Keratinocyte (primary cell): ENCODE measurements around the gene SSTR5. TPM values are rescaled to one million over a fixed set of nuclear protein-coding genes. Genes with fewer than 3 reads are reported as not detected.
"Not testable (repeated sequence)": the region's sequence is repeated elsewhere in the genome, so short reads cannot be mapped to it uniquely, and the experiment has no call there.

ENCODE experiments used
- DNase-seq: peaks from one replicate; pipeline ENCODE4 v3.0.0-alpha.2; 2011; ENCODE audit warnings: low read depth, missing footprints, low spot score
- FAIRE-seq: peaks from 2 replicates; lab custom pipeline; 2011; peaks lifted over from hg19 to GRCh38; lab: Jason Lieb, UNC
- H2AFZ ChIP-seq: 2 replicates; pipeline ENCODE4 v1.6.0; 2012; ENCODE audit warnings: low read length, control low read depth, inconsistent platforms; ENCODE audit not compliant: control insufficient read depth
- H3K27ac ChIP-seq: 2 replicates; pipeline ENCODE4 v1.5.1; 2011; ENCODE audit warnings: low read length; ENCODE audit not compliant: control insufficient read depth, insufficient read depth
- H3K27me3 ChIP-seq: 3 replicates; pipeline ENCODE4 v1.6.0; 2011; ENCODE audit warnings: low read length; ENCODE audit not compliant: control insufficient read depth, insufficient read depth; ENCODE audit errors: extremely low read depth
- H3K36me3 ChIP-seq, 2 experiments: 2 replicates in 1 of 2; 3 replicates in 1 of 2; pipeline ENCODE4 v1.5.1; 2011; ENCODE audit warnings: low read length in 2 of 2, mild to moderate bottlenecking in 1 of 2; ENCODE audit not compliant: control insufficient read depth in 2 of 2, insufficient read depth in 2 of 2; ENCODE audit errors: extremely low read depth in 1 of 2
- H3K4me1 ChIP-seq: 3 replicates; pipeline ENCODE4 v1.5.1; 2011; ENCODE audit warnings: low read length; ENCODE audit not compliant: control insufficient read depth, insufficient read depth; ENCODE audit errors: extremely low read depth
- H3K4me2 ChIP-seq: 3 replicates; pipeline ENCODE4 v1.6.0; 2011; ENCODE audit warnings: low read depth, low read length; ENCODE audit not compliant: control insufficient read depth, insufficient read depth; ENCODE audit errors: extremely low read depth
- H3K4me3 ChIP-seq, 3 experiments: fragments of 200-600 bp in 1 of 3; sonication (generic) in 1 of 3; 2 replicates in 2 of 3; 3 replicates in 1 of 3; pipeline ENCODE4 v1.5.1; 2011 to 2016; ENCODE audit warnings: low read length in 3 of 3, mild to moderate bottlenecking in 3 of 3, control low read depth in 2 of 3, inconsistent platforms in 1 of 3, low read depth in 1 of 3, mixed read lengths in 1 of 3, mixed run types in 1 of 3, moderate library complexity in 1 of 3; ENCODE audit not compliant: control insufficient read depth in 2 of 3, insufficient read depth in 2 of 3; ENCODE audit errors: extremely low read depth in 1 of 3
- H3K79me2 ChIP-seq: 2 replicates; pipeline ENCODE4 v1.6.0; 2012; ENCODE audit warnings: low read length; ENCODE audit not compliant: control insufficient read depth, insufficient read depth
- H3K9ac ChIP-seq: 3 replicates; pipeline ENCODE4 v1.6.0; 2011; ENCODE audit warnings: low read length; ENCODE audit not compliant: control insufficient read depth, insufficient read depth; ENCODE audit errors: extremely low read depth
- H3K9me1 ChIP-seq: 3 replicates; pipeline ENCODE4 v1.6.0; 2011; ENCODE audit warnings: low read length; ENCODE audit not compliant: control insufficient read depth, insufficient read depth; ENCODE audit errors: extremely low read depth
- H3K9me3 ChIP-seq: 2 replicates; pipeline ENCODE4 v1.5.1; 2012; ENCODE audit warnings: low read depth, low read length; ENCODE audit not compliant: control insufficient read depth
- H4K20me1 ChIP-seq: 3 replicates; pipeline ENCODE4 v1.6.0; 2011; ENCODE audit warnings: low read length; ENCODE audit not compliant: control insufficient read depth, insufficient read depth; ENCODE audit errors: extremely low read depth
- EZH2 ChIP-seq: IDR thresholded peaks from one replicate; pipeline ENCODE4 v1.6.1; 2012; ENCODE audit warnings: inconsistent platforms, mild to moderate bottlenecking, low read length, moderate library complexity
- dilution Hi-C: fragments of 300-500 bp; cut with MboI; formaldehyde crosslinking; loops from one replicate; pipeline ENCODE4 v1.7.0; 2020; ENCODE audit warnings: low sequenced_read_pairs; ENCODE audit not compliant: extremely low pct_ligation_motif_present
- polyA plus RNA-seq, 5 experiments: library from polyadenylated mRNA; depleted of rRNA in 3 of 5; stranded (reverse) in 3 of 5; stranded (forward) in 1 of 5; unstranded in 1 of 5; fragments of >200 nt; gene quantifications; 1 replicate in 1 of 5; 2 replicates in 3 of 5; 3 replicates in 1 of 5; pipeline versions ENCODE4 v1.2.1 to v1.2.3, GENCODE V29; 2011 to 2012; ENCODE audit warnings: missing spikeins in 2 of 5, low read depth in 1 of 5, low replicate concordance in 1 of 5
- TF ChIP-seq, protein P1 (sequence below), 3 experiments: IDR thresholded peaks in 1 of 3; conservative IDR thresholded peaks in 1 of 3; optimal IDR thresholded peaks in 1 of 3; 2 replicates in 2 of 3; 3 replicates in 1 of 3; pipeline versions ENCODE3 to v1.5.1; 2011; ENCODE audit warnings: low read length in 3 of 3, mild to moderate bottlenecking in 3 of 3, moderate library complexity in 2 of 3, control low read depth in 1 of 3, inconsistent platforms in 1 of 3; ENCODE audit not compliant: insufficient read depth in 2 of 3; ENCODE audit errors: extremely low read depth in 1 of 3

The SSTR5 gene
- polyA plus RNA-seq, 1 donor (not counting 4 experiments of a cell fraction or from before 2014, with no cell fraction given), result not detected

DNA sequence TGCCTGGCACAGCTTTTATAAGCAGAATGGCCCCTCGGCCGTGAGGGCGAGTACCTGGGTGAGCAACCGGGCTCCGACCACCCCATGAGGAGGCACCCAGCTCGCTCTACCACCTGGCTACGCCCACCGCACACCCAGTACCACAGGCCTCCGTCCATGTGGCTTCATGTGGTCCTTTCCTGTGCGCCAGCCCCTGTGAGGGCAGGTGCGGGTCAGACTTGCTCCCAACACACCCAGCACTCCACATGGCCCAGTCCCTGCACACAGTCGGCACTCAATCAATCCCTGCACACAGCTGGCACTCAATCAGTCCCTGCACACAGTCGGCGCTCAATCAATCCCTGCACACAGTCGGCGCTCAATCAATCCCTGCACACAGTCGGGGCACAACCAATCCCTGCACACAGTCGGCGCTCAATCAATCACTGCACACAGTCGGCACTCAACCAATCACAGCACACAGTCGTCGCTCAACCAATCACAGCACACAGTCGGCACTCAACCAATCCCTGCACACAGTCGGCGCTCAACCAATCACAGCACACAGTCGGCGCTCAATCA lies 19.5 kb downstream of the SSTR5 start:
- Histone ChIP-seq H3K36me3 (no peaks in the 10 kb centered on the region), H3K4me2 (no peak overlapping the region), H3K27ac (no peak overlapping the region), H4K20me1 (no peaks in the 10 kb centered on the region), H2AFZ (no peak overlapping the region), H3K4me3 (no peak overlapping the region), H3K4me1 (no peaks in the 10 kb centered on the region), H3K27me3 (peaks cover 26% of the 10 kb centered on the region), H3K9ac (no peak overlapping the region), H3K9me3 (peaks cover 4% of the 10 kb centered on the region), H3K79me2 (no peaks in the 10 kb centered on the region), H3K9me1 (no peaks in the 10 kb centered on the region)
- TF ChIP-seq, protein P1, sequence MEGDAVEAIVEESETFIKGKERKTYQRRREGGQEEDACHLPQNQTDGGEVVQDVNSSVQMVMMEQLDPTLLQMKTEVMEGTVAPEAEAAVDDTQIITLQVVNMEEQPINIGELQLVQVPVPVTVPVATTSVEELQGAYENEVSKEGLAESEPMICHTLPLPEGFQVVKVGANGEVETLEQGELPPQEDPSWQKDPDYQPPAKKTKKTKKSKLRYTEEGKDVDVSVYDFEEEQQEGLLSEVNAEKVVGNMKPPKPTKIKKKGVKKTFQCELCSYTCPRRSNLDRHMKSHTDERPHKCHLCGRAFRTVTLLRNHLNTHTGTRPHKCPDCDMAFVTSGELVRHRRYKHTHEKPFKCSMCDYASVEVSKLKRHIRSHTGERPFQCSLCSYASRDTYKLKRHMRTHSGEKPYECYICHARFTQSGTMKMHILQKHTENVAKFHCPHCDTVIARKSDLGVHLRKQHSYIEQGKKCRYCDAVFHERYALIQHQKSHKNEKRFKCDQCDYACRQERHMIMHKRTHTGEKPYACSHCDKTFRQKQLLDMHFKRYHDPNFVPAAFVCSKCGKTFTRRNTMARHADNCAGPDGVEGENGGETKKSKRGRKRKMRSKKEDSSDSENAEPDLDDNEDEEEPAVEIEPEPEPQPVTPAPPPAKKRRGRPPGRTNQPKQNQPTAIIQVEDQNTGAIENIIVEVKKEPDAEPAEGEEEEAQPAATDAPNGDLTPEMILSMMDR (optimal IDR thresholded peaks at IDR 0.05 in 1 of 3, IDR thresholded peaks at IDR 0.05 in 1 of 3, conservative IDR thresholded peaks at IDR 0.05 in 1 of 3; ENCODE audit: extremely low read depth in 1 of 3, insufficient read depth in 2 of 3, low read length in 3 of 3), result no peak
- no peak for TF ChIP-seq EZH2
- no peak for FAIRE-seq
- DNase-seq, result no peak
- dilution Hi-C loops, result no loop called here

DNA sequence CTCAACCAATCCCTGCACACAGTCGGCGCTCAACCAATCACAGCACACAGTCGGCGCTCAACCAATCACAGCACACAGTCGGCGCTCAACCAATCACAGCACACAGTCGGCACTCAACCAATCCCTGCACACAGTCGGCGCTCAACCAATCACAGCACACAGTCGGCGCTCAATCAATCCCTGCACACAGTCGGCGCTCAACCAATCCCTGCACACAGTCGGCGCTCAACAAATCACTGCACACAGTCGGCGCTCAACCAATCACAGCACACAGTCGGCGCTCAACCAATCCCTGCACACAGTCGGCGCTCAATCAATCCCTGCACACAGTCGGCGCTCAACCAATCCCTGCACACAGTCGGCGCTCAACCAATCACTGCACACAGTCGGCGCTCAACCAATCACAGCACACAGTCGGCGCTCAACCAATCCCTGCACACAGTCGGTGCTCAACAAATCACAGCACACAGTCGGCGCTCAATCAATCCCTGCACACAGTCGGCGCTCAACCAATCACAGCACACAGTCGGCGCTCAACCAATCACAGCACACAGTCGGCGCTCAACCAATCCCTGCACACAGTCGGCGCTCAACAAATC lies 20.2 kb downstream of the SSTR5 start:
- H3K27ac ChIP-seq, H3K4me3 ChIP-seq, H3K4me2 ChIP-seq, H4K20me1 ChIP-seq, H3K9me3 ChIP-seq, H3K9ac ChIP-seq, H3K36me3 ChIP-seq, dilution Hi-C loops, H3K9me1 ChIP-seq, H3K4me1 ChIP-seq, DNase-seq, H3K79me2 ChIP-seq, FAIRE-seq, H2AFZ ChIP-seq: not testable (repeated sequence)
- peaks cover 24% of the 10 kb centered on the region for H3K27me3 ChIP-seq
